HG03025 (cell line): ENCODE measurements around the gene SUMF1.
A peak's percentile ranks its signal among the peaks of the same experiment; 100 is the strongest.
"Not testable (repeated sequence)": the region's sequence is repeated elsewhere in the genome, so short reads cannot be mapped to it uniquely, and the experiment has no call there.

Experiments
- ATAC-seq: cut with Tn5 transposase; IDR thresholded peaks from one replicate; pipeline ENCODE4 v1.9.1; 2021; ENCODE audit warnings: mild to moderate bottlenecking, moderate library complexity; ENCODE audit not compliant: unreplicated experiment, low FRiP score

SUMF1 gene

DNA sequence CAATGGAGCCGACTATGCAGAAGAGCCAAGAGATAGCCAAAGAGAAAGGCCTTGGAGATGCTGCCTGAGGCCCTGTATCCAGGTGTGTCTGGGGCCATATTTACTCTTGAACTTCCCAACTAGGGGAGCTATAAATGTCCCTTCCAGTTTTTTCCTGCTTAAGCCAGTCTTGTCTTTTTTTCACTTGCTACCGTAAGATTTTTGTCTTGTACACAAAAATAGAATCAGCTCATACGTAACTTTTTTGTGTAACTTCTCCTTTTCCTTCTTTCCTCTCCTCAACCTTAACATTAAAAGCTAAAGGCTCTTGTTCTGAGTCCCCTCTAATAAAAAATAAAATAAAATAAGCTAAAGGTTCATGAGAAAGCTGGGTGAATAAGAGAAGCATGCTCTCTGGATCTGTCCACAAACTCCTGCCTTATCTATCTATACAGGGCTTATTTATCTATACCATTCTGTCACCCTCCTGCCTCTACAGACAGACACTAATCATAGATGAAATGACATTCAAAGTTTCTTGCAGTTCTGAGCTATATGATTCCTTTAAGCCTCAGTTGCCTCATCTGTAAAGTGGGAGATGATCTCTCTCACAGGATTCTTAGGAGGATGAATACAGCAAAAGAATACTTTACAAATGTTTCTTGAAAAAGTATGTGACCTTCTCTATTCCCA lies 4.6 kb downstream of the SUMF1 start:
- ATAC-seq: no peak

- no peak for ATAC-seq
Measured at GRCh38 chr3:4461468-4462090, 5.5 kb downstream of the SUMF1 start.

DNA sequence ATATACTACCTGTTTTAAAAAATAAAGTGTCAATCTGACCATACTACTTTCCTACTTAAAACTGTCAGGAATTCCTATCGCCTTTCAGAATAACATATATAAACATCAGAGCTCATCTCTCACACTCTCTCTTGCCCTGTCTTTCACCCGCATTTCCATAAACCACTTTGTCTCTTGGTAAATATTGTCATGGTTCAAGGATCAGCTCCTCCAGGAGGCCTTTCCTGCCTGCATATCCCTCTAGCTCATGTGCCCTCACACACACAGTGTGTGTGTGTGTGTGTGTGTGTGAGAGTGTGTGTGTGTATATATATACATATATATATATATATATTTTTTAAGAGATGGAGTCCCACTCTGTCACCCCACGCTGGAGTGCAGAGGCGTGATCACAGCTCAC lies 6.7 kb downstream of the SUMF1 start:
- ATAC-seq: no peak

DNA sequence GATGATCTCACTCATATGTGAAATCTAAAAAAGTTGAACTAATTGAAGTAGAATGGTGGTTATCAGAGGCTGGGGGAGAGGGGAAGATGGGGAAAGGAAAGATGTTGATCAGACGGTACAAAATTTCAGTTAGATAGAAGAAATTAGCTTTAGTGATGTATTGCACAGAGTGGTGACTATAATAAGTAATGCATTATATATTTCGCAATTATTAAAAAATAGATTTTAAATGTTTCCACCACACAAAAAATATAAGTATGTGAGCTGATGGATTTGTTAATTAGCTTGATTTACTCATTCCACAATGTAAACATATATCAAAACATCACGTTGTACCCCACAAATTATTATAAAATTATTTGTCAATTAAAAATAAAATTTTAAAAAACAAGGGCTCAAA lies 8.1 kb downstream of the SUMF1 start:
- no peak for ATAC-seq

GRCh38 chr3:4456780-4457179 lies 10.3 kb downstream of the SUMF1 start:
- ATAC-seq: not testable (repeated sequence)

- ATAC-seq: no peak
Measured at GRCh38 chr3:4454142-4454541, 12.9 kb downstream of the SUMF1 start.

GRCh38 chr3:4449043-4449805 lies 17.8 kb downstream of the SUMF1 start:
- ATAC-seq: no peak

DNA sequence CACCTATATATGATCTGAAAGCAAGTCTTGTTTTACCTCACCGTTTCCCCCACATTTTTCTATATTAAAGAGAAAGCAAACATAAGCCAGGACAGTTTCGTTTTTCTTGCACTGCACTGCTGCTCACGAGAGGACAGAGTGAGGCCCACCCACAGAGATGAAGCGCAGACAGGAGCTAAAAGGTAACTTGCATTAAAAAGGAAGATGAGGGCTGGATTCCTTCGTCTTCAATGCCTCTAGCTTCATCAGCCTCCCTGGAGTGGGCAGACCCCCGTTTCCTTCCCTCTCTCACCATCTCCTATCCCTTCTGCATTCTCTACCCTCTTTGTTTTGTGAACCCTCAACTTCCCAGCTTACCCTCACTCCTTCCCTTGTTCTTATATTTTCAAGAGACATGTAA lies 18.9 kb downstream of the SUMF1 start:
- ATAC-seq: no peak

GRCh38 chr3:4447295-4447999 lies 19.6 kb downstream of the SUMF1 start:
- no peak for ATAC-seq

GRCh38 chr3:4440951-4441350 lies 26.1 kb downstream of the SUMF1 start:
- no peak for ATAC-seq

GRCh38 chr3:4438296-4438695 lies 28.8 kb downstream of the SUMF1 start:
- ATAC-seq: no peak

- ATAC-seq: no peak
Measured at GRCh38 chr3:4432259-4432658, 34.8 kb downstream of the SUMF1 start.

DNA sequence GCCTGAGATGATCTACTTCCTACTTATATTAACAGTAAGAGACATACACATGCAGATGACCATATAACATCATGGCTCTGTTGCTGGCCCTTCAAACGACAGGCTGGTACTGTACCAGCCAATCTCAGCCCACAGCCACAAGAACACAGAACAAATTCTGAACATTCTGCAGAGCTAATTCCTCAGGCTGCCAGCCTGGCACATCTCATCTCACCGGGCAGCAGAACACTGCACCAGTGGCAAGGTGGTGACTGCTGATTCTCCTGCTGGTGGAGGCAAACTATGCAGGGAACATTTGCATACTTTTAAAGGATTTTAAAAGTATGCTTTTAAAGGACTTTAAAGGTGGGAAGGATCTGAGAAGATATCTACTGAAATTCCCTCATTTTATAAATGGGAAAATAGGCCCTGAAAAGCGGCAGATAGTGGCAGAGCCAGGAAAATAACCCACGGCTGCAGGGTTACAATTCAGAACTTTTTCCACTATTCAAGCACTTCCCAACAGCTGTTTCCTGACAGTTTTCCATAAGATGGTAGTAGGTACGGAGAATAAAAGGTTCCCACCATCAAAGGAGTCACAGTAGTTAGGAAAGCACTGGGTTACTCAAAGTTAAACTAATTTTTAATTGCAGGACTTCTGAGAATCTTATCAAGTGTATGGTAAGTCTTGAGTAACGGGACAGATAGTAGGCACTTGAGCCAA lies 37.3 kb downstream of the SUMF1 start:
- no peak for ATAC-seq

GRCh38 chr3:4426782-4427344 lies 40.2 kb downstream of the SUMF1 start:
- peak; percentile 73 for ATAC-seq

GRCh38 chr3:4426261-4426781 lies 40.7 kb downstream of the SUMF1 start:
- no peak for ATAC-seq

- no peak for ATAC-seq
Measured at GRCh38 chr3:4425707-4426106, 41.4 kb downstream of the SUMF1 start.

DNA sequence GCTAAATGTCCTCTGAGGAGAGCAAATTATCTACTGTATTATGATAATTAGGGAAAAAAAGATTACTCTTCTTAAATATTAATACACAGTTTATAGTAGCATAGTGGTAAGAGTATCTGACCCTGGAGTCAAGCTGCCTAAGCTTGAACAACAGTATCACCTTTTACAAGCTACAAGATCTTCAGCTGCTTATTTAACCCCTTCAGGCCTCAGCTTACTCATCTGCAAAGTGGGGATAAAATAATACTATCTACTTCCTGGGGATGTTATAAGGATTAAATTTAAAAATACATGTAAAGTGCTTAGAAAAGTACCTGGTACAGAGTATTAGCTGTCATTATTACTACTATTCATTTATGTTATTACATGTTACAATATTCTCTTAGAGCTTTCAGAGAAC lies 42.0 kb downstream of the SUMF1 start:
- no peak for ATAC-seq

DNA sequence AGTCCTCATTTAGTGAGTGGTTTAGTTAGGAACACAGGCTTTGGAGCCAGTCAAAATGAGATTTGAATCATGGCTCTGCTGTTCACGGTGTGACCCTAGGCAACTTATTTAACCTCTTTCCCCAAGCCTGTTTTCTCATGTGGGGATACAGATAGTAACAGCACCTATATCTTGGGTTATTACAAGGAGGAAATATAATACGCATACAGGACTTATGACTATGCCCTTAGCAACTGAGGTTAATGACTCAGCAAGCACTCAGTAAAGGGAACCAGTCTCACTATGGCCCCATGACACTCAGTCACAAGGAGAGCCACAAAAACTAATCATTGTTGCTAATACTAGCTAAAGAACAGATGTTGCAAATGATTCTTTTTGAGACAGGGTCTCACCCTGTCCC lies 45.9 kb downstream of the SUMF1 start:
- peak; percentile 67 for ATAC-seq

DNA sequence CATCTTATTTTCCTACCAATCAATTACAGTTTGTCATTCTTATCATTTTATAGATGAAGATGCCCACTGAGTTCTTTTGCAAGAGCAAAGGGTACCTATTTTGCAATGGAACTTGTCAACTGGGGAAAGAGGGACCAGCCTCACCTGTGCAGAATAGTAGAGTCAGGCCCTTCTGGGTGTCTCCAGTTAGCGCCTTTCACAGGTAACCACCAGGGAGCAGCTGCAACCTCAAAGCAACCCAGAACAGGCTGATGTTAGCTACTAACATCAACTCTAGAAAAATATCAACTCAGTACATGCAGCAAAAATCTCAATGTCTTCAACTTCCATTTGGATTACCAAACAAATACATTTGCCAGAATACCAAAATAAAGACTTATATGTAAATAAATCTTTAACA lies 47.1 kb downstream of the SUMF1 start:
- no peak for ATAC-seq

DNA sequence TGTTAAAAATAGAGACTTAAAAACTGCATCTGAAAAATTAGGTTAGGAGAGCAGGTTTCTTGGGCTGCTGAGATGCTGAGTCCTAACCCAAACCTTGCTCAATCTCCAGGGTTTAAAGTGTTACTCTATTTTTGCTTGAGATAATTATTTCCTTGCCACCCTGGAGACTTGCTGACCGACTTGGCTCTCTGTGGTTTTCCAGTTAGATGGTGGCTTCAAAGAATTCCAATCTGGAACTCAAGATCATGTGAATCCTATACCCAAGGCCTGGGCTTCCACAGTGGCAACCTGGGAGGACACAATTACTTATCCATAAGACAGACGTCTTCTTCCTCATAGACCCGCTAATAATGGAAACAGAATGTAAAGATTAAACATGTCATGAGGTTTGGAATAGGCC lies 47.7 kb downstream of the SUMF1 start:
- ATAC-seq: no peak
